ENCODE results near the gene MCM5.

DNA sequence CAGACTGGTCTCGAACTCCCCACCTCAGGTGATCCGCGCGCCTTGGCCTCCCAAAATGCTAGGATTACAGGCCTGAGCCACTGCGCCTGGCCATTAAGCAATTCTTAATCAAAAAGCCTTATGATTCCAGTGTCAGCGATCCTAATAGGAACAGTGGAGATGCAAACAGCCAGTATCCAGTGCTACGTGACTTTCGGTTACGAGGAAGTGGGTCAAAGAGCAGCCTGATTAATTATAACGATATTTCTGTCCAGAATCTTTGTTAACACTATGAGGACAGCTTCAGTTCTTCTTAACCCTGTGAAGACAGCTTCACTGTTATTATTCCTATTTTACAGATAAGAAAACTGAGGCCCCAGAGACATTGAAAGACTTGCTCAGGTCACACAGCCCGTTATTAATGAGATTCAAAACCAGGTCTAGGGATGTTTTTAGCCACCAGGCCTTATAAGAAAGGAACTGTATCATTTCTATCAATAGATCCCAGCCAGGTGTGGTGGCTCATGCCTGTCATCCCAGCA, 36.3 kb upstream of the MCM5 start:
- no peak for TF ChIP-seq TAF1 (IDR thresholded peaks at IDR 0.05; ENCODE audit: low read depth, low read length)
- no peak for TF ChIP-seq POLR2A (IDR thresholded peaks at IDR 0.05; ENCODE audit: low read depth, low read length)
- no peak for TF ChIP-seq POU2F2 (IDR thresholded peaks at IDR 0.05; ENCODE audit: low read depth, low read length)
